HCEC 1CT (cell line): ENCODE results near the gene GLI1.

Experiments
- DNase-seq: peaks from one replicate; pipeline ENCODE4 v3.0.0-alpha.2; 2017

Gene GLI1

DNA sequence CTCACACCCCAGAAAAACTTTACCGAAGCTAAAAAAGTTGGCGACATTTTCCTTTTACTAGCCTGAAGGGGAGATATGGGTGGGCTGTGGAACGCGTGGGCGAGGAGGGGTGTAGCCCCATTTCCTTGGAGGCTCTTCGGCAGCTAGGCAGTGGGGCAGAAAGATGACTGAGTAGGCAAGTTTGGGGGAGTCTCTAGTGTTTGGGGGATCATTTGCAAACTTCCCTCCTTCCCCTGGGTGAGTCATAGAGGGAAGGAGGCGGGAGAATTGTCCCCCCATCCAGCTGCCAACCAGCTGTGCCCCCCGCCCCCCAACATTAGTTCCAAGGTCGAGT lies 2.3 kb downstream of the GLI1 start:
- DNase-seq, result peak; percentile 77

DNA sequence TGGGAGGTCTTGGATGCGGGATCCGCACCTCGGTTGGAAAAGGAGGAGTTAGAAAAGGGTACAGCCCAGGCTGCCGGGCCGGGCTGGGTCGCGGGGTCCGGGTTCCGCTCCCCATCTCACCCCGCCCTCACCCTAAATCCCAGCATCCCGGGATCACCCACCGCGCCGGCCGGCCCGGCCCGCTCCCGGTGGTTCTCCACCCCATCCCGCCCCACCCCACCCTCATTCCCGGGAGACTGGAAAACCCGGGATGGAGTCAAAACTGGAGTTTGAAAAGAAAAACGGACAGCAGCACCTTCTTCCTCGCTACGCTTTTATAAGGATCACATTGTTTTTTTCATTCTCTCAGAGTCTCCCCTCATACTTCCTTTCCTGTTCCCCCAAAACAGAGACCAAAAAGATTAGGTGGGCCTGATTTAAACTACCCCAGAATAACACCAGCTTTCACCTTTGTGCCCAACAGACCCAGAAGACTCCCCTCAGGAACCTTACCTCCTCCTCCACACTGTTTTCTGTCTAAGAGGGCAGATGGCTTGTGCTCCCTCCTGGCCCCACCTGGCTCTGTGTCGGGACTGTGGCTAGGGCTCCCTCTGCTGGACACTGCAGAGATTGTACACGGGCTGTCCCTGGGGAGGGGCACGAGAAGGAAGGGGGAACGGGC lies 2.8 kb downstream of the GLI1 start:
- DNase-seq, result peak; percentile 85

DNA sequence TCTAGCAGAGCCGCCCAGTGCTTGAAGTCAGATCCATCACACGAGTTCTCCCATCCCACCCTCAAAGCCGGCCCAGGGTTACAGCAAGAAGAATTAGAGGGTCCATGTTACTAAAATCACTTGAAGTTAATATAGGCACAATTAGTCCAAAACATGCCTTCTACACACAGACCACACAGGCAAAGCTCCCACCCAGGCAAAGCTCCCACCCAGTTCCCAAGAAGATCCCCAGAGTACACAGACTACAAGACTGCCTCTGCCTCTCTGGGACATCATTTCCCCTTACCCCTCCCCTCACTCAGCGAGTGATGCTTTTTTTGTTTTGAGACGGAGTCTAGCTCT lies 3.3 kb downstream of the GLI1 start:
- no peak for DNase-seq

DNA sequence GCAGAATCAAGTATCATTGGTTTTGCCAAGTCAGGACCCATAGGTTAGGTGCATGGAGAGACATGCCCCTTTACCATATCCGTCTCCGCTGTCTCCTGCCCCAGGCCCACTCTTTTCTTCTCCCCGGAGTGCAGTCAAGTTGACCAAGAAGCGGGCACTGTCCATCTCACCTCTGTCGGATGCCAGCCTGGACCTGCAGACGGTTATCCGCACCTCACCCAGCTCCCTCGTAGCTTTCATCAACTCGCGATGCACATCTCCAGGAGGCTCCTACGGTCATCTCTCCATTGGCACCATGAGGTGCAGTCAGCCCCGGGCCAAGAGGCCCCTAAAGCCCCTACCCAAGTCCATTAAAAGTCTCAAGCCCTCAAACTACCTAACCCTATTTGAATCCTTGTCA lies 5.0 kb downstream of the GLI1 start:
- DNase-seq, result no peak

DNA sequence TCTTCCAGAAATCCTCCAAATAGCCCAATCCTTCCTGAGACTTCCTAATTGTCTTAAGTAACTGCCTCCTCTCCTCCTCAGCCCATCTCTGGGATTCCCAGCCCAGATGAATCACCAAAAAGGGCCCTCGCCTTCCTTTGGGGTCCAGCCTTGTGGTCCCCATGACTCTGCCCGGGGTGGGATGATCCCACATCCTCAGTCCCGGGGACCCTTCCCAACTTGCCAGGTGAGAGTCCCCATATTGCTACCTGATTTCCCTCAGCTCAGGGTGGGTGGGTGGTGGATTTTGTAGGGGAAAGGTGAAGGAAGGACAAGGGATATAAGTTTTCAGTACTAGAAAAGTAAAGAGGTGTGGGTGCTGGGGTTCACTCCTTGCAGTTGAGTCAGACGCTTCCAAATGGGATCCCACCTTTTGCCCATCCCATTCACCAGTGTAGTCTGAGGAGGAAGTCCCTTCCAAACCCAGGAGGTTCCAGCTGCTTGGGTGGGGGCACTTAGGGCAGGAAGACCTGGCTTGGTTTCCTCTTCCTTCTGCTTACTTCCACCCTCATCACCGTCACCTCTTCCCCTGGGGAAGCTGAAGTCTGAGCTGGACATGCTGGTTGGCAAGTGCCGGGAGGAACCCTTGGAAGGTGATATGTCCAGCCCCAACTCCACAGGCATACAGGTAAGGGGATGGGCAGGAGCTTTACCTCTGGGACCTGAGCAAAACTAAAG lies 5.6 kb downstream of the GLI1 start:
- no peak for DNase-seq

DNA sequence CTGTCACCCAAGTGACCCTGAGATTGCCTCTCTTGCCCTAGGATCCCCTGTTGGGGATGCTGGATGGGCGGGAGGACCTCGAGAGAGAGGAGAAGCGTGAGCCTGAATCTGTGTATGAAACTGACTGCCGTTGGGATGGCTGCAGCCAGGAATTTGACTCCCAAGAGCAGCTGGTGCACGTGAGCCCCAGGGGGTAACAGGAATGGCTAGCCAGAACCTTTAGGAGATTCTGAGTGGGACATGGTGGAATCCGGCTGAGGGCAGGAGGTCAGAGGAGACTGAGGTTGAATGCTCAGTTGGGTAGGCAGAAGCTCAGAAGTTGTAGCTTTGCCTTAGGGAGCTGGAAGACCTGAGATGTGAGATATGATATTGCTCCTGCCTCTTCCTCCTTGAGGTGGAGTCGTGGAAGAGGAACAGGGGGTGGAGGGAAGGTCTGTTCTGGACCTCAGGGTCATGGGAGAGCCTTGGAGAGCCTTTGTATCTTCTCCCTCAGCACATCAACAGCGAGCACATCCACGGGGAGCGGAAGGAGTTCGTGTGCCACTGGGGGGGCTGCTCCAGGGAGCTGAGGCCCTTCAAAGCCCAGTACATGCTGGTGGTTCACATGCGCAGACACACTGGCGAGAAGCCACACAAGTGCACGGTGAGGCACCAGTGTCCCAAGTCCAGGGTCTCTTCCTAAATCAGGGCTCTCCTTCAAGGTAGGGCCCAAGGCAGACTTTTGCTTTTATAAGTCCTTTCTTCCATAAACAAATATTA lies 6.3 kb downstream of the GLI1 start:
- no peak for DNase-seq

DNA sequence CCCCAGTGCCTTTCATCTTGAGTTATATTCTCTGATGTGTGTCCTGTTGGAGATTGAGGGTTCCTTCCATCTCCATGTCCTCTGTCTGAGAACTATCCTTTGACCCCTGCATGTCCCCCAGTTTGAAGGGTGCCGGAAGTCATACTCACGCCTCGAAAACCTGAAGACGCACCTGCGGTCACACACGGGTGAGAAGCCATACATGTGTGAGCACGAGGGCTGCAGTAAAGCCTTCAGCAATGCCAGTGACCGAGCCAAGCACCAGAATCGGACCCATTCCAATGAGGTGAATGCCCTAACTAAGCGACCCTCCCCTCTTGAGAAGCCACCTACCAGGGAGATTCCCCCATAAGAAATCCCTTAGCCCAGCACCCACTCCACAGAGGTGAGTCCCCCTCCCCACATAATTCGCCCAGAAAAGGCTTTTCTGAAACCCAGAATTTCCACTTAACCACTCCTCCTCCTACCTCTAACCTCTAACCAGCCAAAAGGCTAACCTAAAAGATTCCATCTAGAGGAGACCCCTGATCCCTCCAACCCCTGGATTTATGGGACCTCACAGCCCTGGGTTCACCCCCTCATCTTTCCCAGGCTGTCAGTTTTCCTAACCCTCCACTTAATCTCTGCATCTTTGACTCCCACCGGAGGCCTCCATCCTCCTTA lies 7.8 kb downstream of the GLI1 start:
- DNase-seq, result no peak

DNA sequence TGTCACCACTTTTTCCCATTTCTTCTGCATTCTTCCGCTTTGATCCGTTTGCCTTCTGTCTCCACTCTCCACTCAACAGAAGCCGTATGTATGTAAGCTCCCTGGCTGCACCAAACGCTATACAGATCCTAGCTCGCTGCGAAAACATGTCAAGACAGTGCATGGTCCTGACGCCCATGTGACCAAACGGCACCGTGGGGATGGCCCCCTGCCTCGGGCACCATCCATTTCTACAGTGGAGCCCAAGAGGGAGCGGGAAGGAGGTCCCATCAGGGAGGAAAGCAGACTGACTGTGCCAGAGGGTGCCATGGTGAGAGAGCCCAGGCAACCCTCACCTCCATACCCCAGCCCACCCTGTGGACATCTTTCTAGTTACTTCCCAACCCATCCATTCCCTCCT lies 8.3 kb downstream of the GLI1 start:
- DNase-seq, result no peak

DNA sequence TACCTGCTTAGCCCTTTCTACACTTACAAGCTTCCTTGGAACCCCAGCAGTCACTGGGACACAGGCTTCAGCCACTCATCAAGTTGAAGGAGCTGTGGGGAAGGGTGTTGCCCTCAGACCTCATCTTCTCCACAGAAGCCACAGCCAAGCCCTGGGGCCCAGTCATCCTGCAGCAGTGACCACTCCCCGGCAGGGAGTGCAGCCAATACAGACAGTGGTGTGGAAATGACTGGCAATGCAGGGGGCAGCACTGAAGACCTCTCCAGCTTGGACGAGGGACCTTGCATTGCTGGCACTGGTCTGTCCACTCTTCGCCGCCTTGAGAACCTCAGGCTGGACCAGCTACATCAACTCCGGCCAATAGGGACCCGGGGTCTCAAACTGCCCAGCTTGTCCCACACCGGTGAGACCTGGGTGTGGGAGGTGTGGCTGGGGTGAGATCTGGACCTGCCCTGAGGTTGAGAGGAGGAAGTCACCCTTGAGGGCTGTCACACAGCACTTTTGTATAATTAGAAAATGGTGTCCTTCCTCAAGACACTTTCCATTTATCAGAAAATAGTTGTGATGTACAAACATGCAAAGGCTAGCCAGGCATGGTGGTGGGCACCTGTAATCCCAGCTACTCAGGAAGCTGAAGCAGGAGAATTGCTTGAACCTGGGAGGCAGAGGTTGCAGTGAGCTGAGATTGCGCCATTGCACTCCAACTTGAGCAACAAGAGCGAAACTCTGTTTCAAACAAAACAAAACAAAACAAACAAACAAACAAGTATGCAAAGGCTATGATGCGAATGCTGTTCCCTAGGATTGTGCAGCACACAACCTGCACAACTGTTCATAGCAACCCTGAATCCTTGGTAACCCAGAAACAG lies 9.9 kb downstream of the GLI1 start:
- no peak for DNase-seq

DNA sequence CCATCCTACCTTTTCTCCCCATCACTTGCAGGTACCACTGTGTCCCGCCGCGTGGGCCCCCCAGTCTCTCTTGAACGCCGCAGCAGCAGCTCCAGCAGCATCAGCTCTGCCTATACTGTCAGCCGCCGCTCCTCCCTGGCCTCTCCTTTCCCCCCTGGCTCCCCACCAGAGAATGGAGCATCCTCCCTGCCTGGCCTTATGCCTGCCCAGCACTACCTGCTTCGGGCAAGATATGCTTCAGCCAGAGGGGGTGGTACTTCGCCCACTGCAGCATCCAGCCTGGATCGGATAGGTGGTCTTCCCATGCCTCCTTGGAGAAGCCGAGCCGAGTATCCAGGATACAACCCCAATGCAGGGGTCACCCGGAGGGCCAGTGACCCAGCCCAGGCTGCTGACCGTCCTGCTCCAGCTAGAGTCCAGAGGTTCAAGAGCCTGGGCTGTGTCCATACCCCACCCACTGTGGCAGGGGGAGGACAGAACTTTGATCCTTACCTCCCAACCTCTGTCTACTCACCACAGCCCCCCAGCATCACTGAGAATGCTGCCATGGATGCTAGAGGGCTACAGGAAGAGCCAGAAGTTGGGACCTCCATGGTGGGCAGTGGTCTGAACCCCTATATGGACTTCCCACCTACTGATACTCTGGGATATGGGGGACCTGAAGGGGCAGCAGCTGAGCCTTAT lies 10.8 kb downstream of the GLI1 start:
- DNase-seq, result no peak

DNA sequence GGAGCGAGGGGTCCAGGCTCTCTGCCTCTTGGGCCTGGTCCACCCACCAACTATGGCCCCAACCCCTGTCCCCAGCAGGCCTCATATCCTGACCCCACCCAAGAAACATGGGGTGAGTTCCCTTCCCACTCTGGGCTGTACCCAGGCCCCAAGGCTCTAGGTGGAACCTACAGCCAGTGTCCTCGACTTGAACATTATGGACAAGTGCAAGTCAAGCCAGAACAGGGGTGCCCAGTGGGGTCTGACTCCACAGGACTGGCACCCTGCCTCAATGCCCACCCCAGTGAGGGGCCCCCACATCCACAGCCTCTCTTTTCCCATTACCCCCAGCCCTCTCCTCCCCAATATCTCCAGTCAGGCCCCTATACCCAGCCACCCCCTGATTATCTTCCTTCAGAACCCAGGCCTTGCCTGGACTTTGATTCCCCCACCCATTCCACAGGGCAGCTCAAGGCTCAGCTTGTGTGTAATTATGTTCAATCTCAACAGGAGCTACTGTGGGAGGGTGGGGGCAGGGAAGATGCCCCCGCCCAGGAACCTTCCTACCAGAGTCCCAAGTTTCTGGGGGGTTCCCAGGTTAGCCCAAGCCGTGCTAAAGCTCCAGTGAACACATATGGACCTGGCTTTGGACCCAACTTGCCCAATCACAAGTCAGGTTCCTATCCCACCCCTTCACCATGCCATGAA lies 11.5 kb downstream of the GLI1 start:
- DNase-seq, result no peak

DNA sequence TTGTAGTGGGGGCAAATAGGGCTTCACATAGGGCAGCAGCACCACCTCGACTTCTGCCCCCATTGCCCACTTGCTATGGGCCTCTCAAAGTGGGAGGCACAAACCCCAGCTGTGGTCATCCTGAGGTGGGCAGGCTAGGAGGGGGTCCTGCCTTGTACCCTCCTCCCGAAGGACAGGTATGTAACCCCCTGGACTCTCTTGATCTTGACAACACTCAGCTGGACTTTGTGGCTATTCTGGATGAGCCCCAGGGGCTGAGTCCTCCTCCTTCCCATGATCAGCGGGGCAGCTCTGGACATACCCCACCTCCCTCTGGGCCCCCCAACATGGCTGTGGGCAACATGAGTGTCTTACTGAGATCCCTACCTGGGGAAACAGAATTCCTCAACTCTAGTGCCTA lies 12.1 kb downstream of the GLI1 start:
- no peak for DNase-seq

DNA sequence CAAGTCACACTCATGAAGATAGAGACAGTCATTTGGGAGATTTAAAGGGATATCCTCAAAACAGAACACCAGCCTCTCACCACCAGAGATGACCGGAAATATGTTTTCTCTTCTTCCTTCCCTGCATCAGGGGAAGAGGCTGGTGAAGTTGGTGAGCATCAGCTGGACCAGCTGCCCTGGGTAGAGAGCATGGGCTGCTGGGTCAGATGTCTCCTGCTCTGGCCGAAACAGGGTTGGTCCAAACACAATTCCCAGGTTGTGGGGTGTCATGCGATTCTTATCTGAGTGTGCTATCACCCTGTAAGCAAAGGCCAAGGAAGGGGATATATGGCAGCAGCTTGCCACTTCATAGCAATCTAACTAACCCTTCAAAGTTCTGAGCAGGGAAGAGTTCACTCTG lies 12.8 kb downstream of the GLI1 start:
- DNase-seq, result no peak

DNA sequence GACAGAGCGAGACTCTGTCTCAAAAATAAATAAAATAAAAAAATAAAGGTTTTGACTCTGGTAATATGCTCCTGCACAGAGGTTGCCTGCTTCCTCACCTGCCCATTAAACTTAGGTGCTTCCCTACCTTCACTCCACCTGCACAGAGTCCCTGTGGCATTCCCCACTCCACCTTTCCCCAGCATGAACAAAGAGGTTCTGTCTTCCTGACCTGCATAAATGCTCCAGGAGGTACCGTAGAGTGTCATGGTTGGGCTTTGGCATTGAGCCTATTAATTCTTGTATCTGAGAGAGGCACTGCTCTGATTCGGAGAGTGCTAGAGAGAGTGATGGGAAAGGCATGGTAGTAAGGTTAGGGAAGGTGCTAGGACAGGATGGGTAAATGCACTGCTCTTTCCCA lies 13.8 kb downstream of the GLI1 start:
- no peak for DNase-seq

DNA sequence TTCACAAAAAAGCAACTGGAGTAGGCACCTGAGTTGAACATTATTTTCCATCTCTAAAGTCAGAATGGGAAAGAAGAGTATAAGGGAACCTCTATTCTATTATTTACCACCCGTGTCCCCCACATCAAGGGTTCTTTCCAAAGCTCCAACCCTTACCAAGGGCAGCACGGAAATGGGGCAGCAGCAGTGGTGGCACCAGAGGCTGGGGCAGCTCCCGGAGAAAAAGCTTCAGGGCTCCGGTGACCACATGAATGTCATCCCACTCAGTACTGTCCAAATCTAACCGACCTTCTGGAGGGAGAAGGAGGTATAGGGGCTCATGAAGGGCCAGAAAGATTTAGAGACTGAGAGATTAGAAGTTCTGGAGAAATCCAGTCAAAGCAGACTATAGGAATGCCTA lies 14.3 kb downstream of the GLI1 start:
- DNase-seq, result no peak

DNA sequence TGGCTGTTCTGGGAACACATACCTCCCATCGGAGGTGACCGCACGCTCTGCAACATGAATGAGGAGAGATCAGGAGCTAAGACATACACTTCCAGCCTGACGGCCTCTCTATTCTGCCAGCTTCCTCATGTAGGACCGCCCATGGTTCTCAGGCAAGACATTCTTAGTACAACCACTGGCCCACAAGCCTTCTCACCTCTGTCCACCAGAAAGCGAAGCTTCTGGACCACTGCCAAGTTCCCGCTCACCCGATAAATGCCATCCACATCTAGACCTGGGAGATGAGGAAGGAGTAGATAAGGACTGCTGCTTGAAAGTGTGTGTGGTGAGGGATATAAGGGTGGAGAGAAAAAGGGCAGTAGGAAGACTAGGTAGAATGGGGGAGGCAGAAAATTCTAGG lies 14.8 kb downstream of the GLI1 start:
- no peak for DNase-seq

DNA sequence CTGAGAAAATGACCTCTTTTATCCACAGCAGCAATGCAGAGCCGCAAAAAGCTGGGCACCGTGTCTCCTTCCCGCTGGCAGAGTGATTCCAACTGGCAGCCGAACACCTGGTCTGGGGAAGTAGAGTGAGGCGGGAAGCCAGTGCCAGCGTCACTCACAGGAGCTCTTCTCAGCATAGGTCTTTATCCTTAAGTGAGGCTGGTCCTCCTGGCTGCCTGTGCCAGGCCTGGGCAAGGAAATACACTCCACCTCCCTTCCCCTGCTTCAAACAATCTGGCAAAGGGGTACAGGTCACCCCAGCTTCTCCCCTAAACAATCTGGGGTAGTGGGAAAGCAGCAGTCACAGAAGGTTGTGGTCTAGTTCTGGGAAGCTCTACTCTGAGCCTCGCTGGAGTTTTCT lies 15.3 kb downstream of the GLI1 start:
- DNase-seq, result no peak

DNA sequence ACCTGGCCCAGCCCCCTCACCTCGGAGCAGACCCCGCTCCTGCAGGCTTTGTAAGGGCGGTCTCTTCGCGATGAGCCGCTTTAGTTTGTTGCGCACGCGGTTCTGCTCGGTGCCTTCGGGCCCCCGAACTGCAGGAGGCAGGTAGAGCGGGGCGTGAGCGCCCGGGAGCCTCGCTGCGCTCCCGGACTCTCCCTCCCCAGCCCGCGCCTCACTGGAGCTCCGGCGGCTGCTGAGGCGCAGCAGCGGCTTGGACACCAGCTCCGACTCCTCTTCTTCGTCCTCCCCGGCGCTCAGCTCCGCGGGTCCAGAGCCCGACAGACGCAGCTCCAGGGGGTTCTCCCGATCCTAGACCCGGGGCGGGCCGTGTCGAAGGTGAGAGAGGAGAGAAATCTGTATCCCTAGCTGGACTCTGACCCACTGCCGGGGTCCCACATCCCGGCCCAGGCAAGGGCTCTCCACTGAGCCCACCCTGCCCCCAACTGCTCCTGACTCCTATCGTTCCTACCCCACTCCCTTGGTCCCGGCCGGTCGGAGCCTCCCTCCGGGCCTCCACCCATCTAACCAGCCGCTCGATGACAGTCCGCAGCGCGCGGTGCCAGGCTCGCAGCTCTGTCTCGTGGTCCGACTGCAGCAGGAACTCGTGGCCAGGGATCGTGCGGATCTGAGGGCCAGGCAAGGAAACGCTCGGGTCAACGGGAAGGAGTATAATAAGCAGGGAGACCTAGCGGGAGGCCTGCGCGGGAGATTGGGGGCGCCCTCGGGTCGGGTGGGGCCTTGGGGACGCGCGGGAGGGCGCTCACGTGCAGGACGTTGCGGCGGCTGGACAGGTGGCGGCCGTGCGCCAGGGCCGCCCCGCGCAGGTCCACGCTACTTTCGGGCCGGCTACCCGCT lies 15.9 kb downstream of the GLI1 start:
- no peak for DNase-seq

DNA sequence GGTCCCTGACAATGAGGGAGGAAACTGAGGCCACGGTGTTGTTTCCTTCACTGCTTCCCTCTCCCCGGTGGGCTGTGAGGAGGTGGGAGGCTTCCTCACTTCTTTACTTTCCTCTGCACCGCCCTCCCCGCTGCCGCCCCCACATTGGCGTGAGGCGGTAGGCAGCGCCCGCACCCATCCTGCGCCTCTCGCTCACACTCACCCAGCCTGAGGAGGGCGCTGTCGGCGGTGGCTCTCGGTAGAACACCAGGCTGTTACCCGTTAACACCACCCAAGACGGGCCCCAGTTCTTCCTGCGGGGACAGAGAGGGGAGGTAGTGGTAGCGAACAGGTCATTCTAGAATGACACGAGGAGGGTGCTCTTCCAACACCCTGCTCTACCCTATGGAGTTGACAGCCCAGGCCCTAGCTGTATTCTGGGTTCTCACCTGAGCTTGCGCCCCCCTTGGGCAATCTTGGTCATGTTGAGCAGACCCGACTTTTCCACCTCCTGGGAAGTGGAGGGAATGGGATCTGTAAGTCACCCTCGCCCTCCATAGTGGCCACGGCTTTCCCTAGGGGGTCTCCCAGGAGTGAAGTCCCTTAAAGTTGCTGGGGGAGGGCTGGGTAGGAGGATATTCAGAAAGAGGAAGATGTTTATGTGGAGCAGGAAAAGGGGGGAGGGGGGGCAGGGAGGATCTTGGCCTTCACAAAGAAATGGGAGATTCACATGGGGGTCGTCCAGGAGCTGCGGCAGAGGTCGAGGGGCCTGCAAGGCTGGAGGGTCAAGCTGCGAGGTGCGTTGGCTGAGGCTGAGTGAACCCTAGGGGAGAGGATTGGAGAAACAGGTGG lies 16.8 kb downstream of the GLI1 start:
- DNase-seq, result no peak
